GM12878 (cell line): ENCODE measurements around the gene SGTA. TPM values are rescaled to one million over a fixed set of nuclear protein-coding genes. Genes with fewer than 3 reads are reported as not detected.

ENCODE experiments used
- BCLAF1 ChIP-seq: fragments of 450-650 bp; IDR thresholded peaks from 2 replicates; pipeline ENCODE4 v1.6.1; 2017; ENCODE audit warnings: antibody characterized with exemption, mild to moderate bottlenecking, moderate library complexity
- BHLHE40 ChIP-seq, 2 experiments: fragments of 450-650 bp in 1 of 2; IDR thresholded peaks; 2 replicates each; pipeline ENCODE4 v1.6.1; 2011 to 2017; ENCODE audit warnings: low read depth in 2 of 2, borderline replicate concordance in 1 of 2, improper control_type of control experiment in 1 of 2, low read length in 1 of 2, mild to moderate bottlenecking in 1 of 2
- CEBPB ChIP-seq, 2 experiments: fragments of 150-350 bp in 1 of 2; IDR thresholded peaks; 2 replicates each; pipeline ENCODE4 v1.6.1; 2012 to 2014; ENCODE audit warnings: low read depth in 2 of 2, low read length in 2 of 2, borderline replicate concordance in 1 of 2, inconsistent platforms in 1 of 2
- CTCF ChIP-seq, 3 experiments: IDR thresholded peaks in 2 of 3; conservative IDR thresholded peaks in 1 of 3; 2 replicates each; pipeline ENCODE4 v1.5.1; 2011; ENCODE audit warnings: low read depth in 3 of 3, low read length in 3 of 3, mild to moderate bottlenecking in 3 of 3, control low read depth in 2 of 3, moderate library complexity in 2 of 3, inconsistent platforms in 1 of 3, mixed read lengths in 1 of 3; ENCODE audit not compliant: control insufficient read depth in 2 of 3, insufficient read depth in 1 of 3; ENCODE audit errors: extremely low read depth in 1 of 3
- EZH2 ChIP-seq: IDR thresholded peaks from 2 replicates; pipeline ENCODE4 v1.6.1; 2012; ENCODE audit warnings: low read depth, mild to moderate bottlenecking, control low read depth, inconsistent platforms, low read length, borderline replicate concordance; ENCODE audit not compliant: control insufficient read depth
- FOS ChIP-seq: IDR thresholded peaks from 3 replicates; pipeline ENCODE4 v1.6.1; 2011; ENCODE audit warnings: borderline replicate concordance; ENCODE audit not compliant: insufficient read length; ENCODE audit errors: extremely low read depth
- FOXK2 ChIP-seq: fragments of 450-650 bp; IDR thresholded peaks from 2 replicates; pipeline ENCODE4 v1.6.1; 2017; ENCODE audit warnings: mild to moderate bottlenecking, moderate library complexity
- MYB ChIP-seq: fragments of 150-350 bp; IDR thresholded peaks from 2 replicates; pipeline ENCODE4 v1.6.1; 2014; ENCODE audit warnings: mild to moderate bottlenecking, low read depth, low read length, borderline replicate concordance
- NFIC ChIP-seq: IDR thresholded peaks from 2 replicates; pipeline ENCODE4 v1.6.1; 2012; ENCODE audit warnings: low read depth, mild to moderate bottlenecking, inconsistent platforms, low read length, moderate library complexity
- NFYA ChIP-seq: IDR thresholded peaks from 2 replicates; pipeline ENCODE4 v1.6.1; 2011; ENCODE audit warnings: low read depth, mild to moderate bottlenecking, low read length, improper control_type of control experiment, borderline replicate concordance
- RB1 ChIP-seq: fragments of 450-650 bp; formaldehyde crosslinking; IDR thresholded peaks from 2 replicates; pipeline ENCODE4 v1.6.1; 2017; ENCODE audit warnings: mild to moderate bottlenecking, borderline replicate concordance
- RELB ChIP-seq: fragments of 450-650 bp; IDR thresholded peaks from 2 replicates; pipeline ENCODE4 v1.6.1; 2017; ENCODE audit warnings: low read depth, mild to moderate bottlenecking, moderate library complexity
- SRF ChIP-seq, 2 experiments: IDR thresholded peaks; 2 replicates each; pipeline ENCODE4 v1.6.1; 2011; ENCODE audit warnings: low read depth in 2 of 2, low read length in 2 of 2, mild to moderate bottlenecking in 1 of 2, moderate library complexity in 1 of 2
- TAF1 ChIP-seq: IDR thresholded peaks from 2 replicates; pipeline ENCODE4 v1.6.1; 2011; ENCODE audit warnings: mild to moderate bottlenecking, low read depth, low read length, borderline replicate concordance
- TARDBP ChIP-seq: IDR thresholded peaks from 2 replicates; pipeline ENCODE4 v1.6.1; 2016; ENCODE audit warnings: borderline replicate concordance
- ZBTB4 ChIP-seq: fragments of 450-650 bp; formaldehyde crosslinking; IDR thresholded peaks from 2 replicates; pipeline ENCODE4 v1.4.0; 2022; ENCODE audit warnings: mild to moderate bottlenecking, moderate library complexity
- ZNF622 ChIP-seq: fragments of 450-650 bp; IDR thresholded peaks from 2 replicates; pipeline ENCODE4 v1.6.1; 2017; ENCODE audit warnings: mild to moderate bottlenecking, inconsistent platforms
- polyA plus RNA-seq, 11 experiments: library from polyadenylated mRNA; depleted of rRNA in 4 of 11; unstranded in 6 of 11; stranded (reverse) in 5 of 11; fragments of >200 nt; fragmentation: Nextera tagmentation in 4 of 11; fragmentation: Illumina TruSeq in 1 of 11; extraction: Ambion mirVana in 4 of 11; extraction: Trizol in 1 of 11; gene quantifications; 1 replicate in 1 of 11; 2 replicates in 10 of 11; pipeline versions ENCODE4 v1.2.1 to v1.2.3, GENCODE V29; 2011 to 2016; ENCODE audit warnings: inconsistent platforms in 2 of 11, missing spikeins in 2 of 11, low read depth in 1 of 11
- total RNA-seq, 4 experiments: library from RNA; depleted of rRNA in 3 of 4; stranded (reverse); fragments of >200 nt in 3 of 4; fragmentation: Illumina TruSeq in 1 of 4; extraction: Trizol in 1 of 4; gene quantifications; 2 replicates each; pipeline versions ENCODE4 v1.2.1 to v1.2.3, GENCODE V29; 2013 to 2021
- TF ChIP-seq, protein P1 (sequence below): IDR thresholded peaks from 2 replicates; pipeline ENCODE4 v1.6.1; 2012; ENCODE audit warnings: low read depth, low read length, improper control_type of control experiment

SGTA gene
- total and polyA plus RNA-seq, 10 of the 15 experiments (the other 5 are each of a cell fraction or from before 2014, with no cell fraction given) = 2.0 to 102 (median 48.2) TPM

DNA sequence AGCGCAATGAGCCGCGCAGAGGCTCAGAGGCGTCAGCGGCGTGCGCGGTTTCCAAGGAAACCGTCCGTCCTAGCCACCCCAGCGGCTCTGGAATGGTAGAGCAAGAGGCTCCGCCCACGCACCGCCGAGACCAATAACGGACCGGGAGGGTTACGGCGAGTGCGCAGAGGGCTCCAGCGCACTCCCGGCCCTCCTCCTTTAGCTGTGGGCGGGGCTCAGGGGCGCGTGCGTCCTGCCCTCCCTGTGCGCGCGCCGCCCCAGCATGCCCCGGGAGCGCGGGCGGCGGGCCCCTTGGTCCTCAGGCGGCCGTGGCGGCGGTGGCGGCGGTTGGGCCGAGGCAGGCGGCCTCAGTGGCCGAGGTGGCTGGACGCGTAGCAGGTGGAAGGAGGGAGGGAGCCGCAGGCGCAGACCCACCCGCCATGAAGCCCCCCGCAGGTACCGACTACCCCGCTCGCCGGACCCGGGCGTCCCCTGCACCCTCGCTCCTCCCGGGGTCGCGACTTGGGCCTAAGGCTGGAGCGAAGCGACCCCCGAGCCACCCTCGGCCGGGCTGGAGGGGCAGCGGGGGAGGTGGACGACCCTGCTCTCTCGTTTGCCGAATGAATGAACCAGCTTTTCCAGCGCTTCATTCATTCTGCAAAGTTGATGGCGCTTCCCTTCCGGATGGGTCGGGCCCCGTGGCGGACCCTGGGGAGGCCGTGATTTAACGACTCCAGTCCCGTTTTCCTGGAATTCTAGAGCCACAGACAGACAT is 2.3 kb upstream of the SGTA start, which contains the start of gene THOP1 (continued):
- TF ChIP-seq MYB = no peak
- TF ChIP-seq TARDBP = no peak
- no peak for TF ChIP-seq ZNF622
- peak; percentile 84 for TF ChIP-seq RB1
- no peak for TF ChIP-seq RELB
- TF ChIP-seq ZBTB4 (CRISPR knock-in tag) = no peak
- no peak for TF ChIP-seq CEBPB (IDR thresholded peaks at IDR 0.05; ENCODE audit: borderline replicate concordance in 1 of 2, low read depth in 2 of 2, low read length in 2 of 2)
- TF ChIP-seq EZH2 = no peak
- peak; percentile 87 for TF ChIP-seq TAF1
- no peak for TF ChIP-seq SRF (IDR thresholded peaks at IDR 0.05; ENCODE audit: low read depth in 2 of 2, low read length in 2 of 2)
- no peak for TF ChIP-seq FOS
- peak in 1 of 2 experiments; percentile 79; a peak in 2 of 4 replicates for TF ChIP-seq BHLHE40 (IDR thresholded peaks at IDR 0.05; ENCODE audit: borderline replicate concordance in 1 of 2, low read depth in 2 of 2, low read length in 1 of 2)
- TF ChIP-seq, protein P1, sequence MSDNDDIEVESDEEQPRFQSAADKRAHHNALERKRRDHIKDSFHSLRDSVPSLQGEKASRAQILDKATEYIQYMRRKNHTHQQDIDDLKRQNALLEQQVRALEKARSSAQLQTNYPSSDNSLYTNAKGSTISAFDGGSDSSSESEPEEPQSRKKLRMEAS = peak; percentile 21; the same call in 1 of the 2 replicates
- no peak for TF ChIP-seq NFIC
- no peak for TF ChIP-seq FOXK2
- no peak for TF ChIP-seq NFYA
- no peak for TF ChIP-seq BCLAF1
- no peak for TF ChIP-seq CTCF (IDR thresholded peaks at IDR 0.05 in 2 of 3, conservative IDR thresholded peaks at IDR 0.05 in 1 of 3; ENCODE audit: control insufficient read depth in 2 of 3, extremely low read depth in 1 of 3, insufficient read depth in 1 of 3, low read depth in 3 of 3, low read length in 3 of 3)
